Measurements from ENCODE around the gene CHN2.
A peak's percentile ranks its signal among the peaks of the same experiment; 100 is the strongest.

The CHN2 gene

GRCh38 chr7:29315122-29315891 lies 120.7 kb downstream of the CHN2 start:
- DNase-seq, result no peak

GRCh38 chr7:29315892-29316270 lies 121.3 kb downstream of the CHN2 start:
- DNase-seq, result no peak

GRCh38 chr7:29316926-29317325 lies 122.4 kb downstream of the CHN2 start:
- DNase-seq, result no peak

GRCh38 chr7:29318853-29319718 lies 124.5 kb downstream of the CHN2 start:
- DNase-seq, result no peak

- no peak for DNase-seq
Measured at GRCh38 chr7:29319719-29320521, 125.3 kb downstream of the CHN2 start.

- no peak for DNase-seq
Measured at GRCh38 chr7:29320577-29320976, 126.0 kb downstream of the CHN2 start.

GRCh38 chr7:29322023-29322712 lies 127.6 kb downstream of the CHN2 start:
- peak; percentile 44 to 74 for DNase-seq

GRCh38 chr7:29325476-29325875 lies 130.9 kb downstream of the CHN2 start:
- no peak for DNase-seq

GRCh38 chr7:29326864-29327263 lies 132.3 kb downstream of the CHN2 start:
- DNase-seq, result no peak

GRCh38 chr7:29327455-29327854 lies 132.9 kb downstream of the CHN2 start:
- peak; percentile 65 to 69 for DNase-seq

- no peak for DNase-seq
Measured at GRCh38 chr7:29328045-29328444, 133.5 kb downstream of the CHN2 start.

GRCh38 chr7:29328811-29329210 lies 134.2 kb downstream of the CHN2 start:
- DNase-seq, result no peak

GRCh38 chr7:29329686-29330085 lies 135.1 kb downstream of the CHN2 start:
- no peak for DNase-seq

- no peak for DNase-seq
Measured at GRCh38 chr7:29330136-29330535, 135.6 kb downstream of the CHN2 start.

- peak in 1 of 2 experiments; percentile 47 for DNase-seq
Measured at GRCh38 chr7:29331163-29331562, 136.6 kb downstream of the CHN2 start.

- peak; percentile 88 to 92 for DNase-seq
Measured at GRCh38 chr7:29332042-29332811, 137.7 kb downstream of the CHN2 start.

GRCh38 chr7:29332875-29333855 lies 138.6 kb downstream of the CHN2 start:
- peak; percentile 42 to 47 for DNase-seq

GRCh38 chr7:29335188-29336083 lies 140.9 kb downstream of the CHN2 start:
- no peak for DNase-seq

- DNase-seq, result no peak
Measured at GRCh38 chr7:29337546-29338116, 143.1 kb downstream of the CHN2 start.

Measured in NCI-H1930 (cell line).